ENCODE measurements around the gene ATXN1. TPM values are rescaled to one million over a fixed set of nuclear protein-coding genes. Genes with fewer than 3 reads are reported as not detected.

ATXN1 gene
- total and polyA plus RNA-seq, 2 of the 8 experiments (the other 6 are each of a cell fraction or from before 2014, with no cell fraction given), result 1.6 to 4.0 TPM

DNA sequence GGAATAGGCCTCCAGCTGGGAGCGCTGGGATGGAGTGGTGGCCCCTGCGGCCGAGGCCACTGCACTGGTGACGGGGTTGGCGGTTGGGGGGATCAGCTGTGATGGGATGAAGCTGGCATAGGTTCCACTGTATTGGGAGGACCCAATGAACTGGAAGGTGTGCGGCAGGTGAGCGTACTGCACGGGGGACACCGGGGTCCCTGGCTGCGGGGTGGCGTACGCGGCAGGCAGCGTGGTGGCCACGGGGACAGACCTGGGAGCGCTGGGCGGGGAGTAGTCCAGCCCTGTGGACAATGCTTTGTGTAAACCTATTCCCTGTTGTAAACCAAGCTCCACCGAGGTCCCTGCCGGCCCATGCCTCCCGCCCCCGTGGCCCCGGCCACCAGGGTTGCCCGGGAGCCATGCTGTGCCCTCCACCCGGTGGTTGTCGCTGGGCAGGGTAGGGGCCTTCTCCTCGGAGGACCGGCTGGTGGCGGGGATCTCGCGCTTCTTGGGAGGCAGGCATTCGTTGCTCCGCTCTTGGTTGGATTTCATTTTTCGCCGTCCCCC is 433.4 kb downstream of the ATXN1 start (continued):
- TF ChIP-seq BRCA1 (IDR thresholded peaks at IDR 0.05; ENCODE audit: low read depth, low read length) (no peak), KDM1A (IDR thresholded peaks at IDR 0.05; ENCODE audit: borderline replicate concordance, low read length) (no peak)
